Neural progenitor cell (in vitro differentiated cells): Measurements from ENCODE around the gene NCKIPSD. TPM values are rescaled to one million over a fixed set of nuclear protein-coding genes. Genes with fewer than 3 reads are reported as not detected.

ENCODE experiments used
- DNase-seq: peaks from one replicate; pipeline ENCODE4 v3.0.0-alpha.2; 2016; ENCODE audit warnings: low spot score
- H2AFZ ChIP-seq: fragments of 200-600 bp; sonication (generic); replicated peaks from 2 replicates; pipeline ENCODE4 v1.6.1; 2016; ENCODE audit warnings: antibody characterized with exemption
- H3F3A ChIP-seq: fragments of 200-600 bp; sonication (generic); 2 replicates; pipeline ENCODE4 v1.6.1; 2016; ENCODE audit warnings: antibody characterized with exemption, low read depth
- H3K27ac ChIP-seq: fragments of 200-600 bp; sonication (generic); 2 replicates; pipeline ENCODE4 v1.5.1; 2016; ENCODE audit warnings: mild to moderate bottlenecking
- H3K27me3 ChIP-seq: fragments of 200-600 bp; sonication (generic); 2 replicates; pipeline ENCODE4 v1.6.1; 2016; ENCODE audit warnings: mild to moderate bottlenecking, moderate library complexity
- H3K36me3 ChIP-seq: fragments of 200-600 bp; sonication (generic); 2 replicates; pipeline ENCODE4 v1.5.1; 2016
- H3K4me1 ChIP-seq: fragments of 200-600 bp; sonication (generic); 2 replicates; pipeline ENCODE4 v1.6.1; 2016; ENCODE audit warnings: mixed run types
- H3K4me2 ChIP-seq: fragments of 200-600 bp; sonication (generic); 2 replicates; pipeline ENCODE4 v1.6.1; 2016
- H3K4me3 ChIP-seq: fragments of 200-600 bp; sonication (generic); 2 replicates; pipeline ENCODE4 v1.5.1; 2016
- H3K79me2 ChIP-seq: fragments of 200-600 bp; sonication (generic); 2 replicates; pipeline ENCODE4 v1.6.1; 2016; ENCODE audit warnings: low read depth
- H3K9ac ChIP-seq: fragments of 200-600 bp; sonication (generic); 2 replicates; pipeline ENCODE4 v1.6.1; 2016
- H3K9me3 ChIP-seq: fragments of 200-600 bp; sonication (generic); 2 replicates; pipeline ENCODE4 v1.5.1; 2016; ENCODE audit warnings: low read depth
- H4K20me1 ChIP-seq: fragments of 200-600 bp; sonication (generic); 2 replicates; pipeline ENCODE4 v1.6.1; 2016; ENCODE audit warnings: low read depth
- H3K27ac Mint-ChIP-seq: 3 replicates; pipeline ENCODE4 v1.8.0; 2021; ENCODE audit warnings: mixed read lengths
- H3K27me3 Mint-ChIP-seq: 2 replicates; pipeline ENCODE4 v1.8.0; 2022; ENCODE audit warnings: low read depth, mild to moderate bottlenecking, inconsistent platforms, moderate library complexity, mixed read lengths; ENCODE audit not compliant: insufficient read depth
- H3K36me3 Mint-ChIP-seq: 3 replicates; pipeline ENCODE4 v1.8.0; 2021; ENCODE audit warnings: mixed read lengths
- H3K4me1 Mint-ChIP-seq: 3 replicates; pipeline ENCODE4 v1.8.0; 2021; ENCODE audit warnings: mixed read lengths
- H3K4me3 Mint-ChIP-seq: 3 replicates; pipeline ENCODE4 v1.8.0; 2021; ENCODE audit warnings: mild to moderate bottlenecking, moderate library complexity, mixed read lengths
- H3K9me3 Mint-ChIP-seq: 3 replicates; pipeline ENCODE4 v1.8.0; 2020; ENCODE audit warnings: mixed read lengths
- EZH2 ChIP-seq: fragments of 200-600 bp; sonication (generic); IDR thresholded peaks from 2 replicates; pipeline ENCODE4 v1.6.1; 2017; ENCODE audit warnings: antibody characterized with exemption, mild to moderate bottlenecking, moderate library complexity
- EZH2phosphoT487 ChIP-seq: fragments of 200-600 bp; sonication (generic); IDR thresholded peaks from 2 replicates; pipeline ENCODE4 v1.6.1; 2017; ENCODE audit warnings: antibody characterized with exemption
- total RNA-seq: library from RNA; depleted of rRNA; stranded (reverse); fragments of >200 nt; gene quantifications from 2 replicates; pipeline ENCODE4 v1.2.3, GENCODE V29; 2015; ENCODE audit warnings: low replicate concordance
- TF ChIP-seq, protein P1 (sequence below): fragments of 200-600 bp; sonication (generic); IDR thresholded peaks from 2 replicates; pipeline ENCODE4 v1.5.1; 2017; ENCODE audit warnings: antibody characterized with exemption, mild to moderate bottlenecking

The NCKIPSD gene
- total RNA-seq, 1 donor from 2014 or later: 32.8 TPM

DNA sequence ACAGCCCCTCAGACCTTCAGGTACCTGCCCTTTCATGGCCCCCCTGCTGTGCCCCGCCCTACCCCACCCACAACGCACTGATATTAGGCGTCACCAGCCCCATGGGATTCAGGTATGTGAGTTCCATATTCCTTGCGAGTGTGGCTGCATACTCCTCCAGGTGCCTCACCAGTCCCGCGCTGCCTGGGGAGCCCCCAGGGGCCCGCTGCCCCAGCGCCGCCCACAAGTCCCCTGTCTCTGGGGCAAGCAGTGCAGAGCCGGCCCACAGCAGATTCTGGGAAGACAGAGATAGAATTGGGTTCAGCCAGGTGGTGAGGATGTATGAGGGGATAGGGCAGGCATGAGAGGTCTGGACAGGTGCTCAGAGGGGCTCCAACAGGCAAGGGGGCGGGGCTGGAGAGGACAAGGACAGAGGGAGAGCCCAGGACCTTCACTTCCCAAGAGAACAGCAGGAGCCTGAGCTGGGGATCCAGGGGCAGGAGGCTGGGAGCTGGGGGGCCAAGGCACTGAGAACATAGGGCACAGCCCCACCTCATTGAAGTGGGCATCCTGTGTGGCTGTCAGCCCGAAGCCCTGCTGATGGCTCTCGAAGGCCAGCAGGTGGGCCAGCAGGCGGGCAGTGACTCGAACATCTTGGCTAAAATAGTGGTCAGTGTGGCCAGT lies 37.4 kb downstream of the NCKIPSD start:
- H3K27me3 Mint-ChIP-seq: peaks cover 3% of the 10 kb centered on the region
- no peaks in the 10 kb centered on the region for H3K36me3 ChIP-seq
- no peak overlapping the region for H3K27ac Mint-ChIP-seq
- H3K79me2 ChIP-seq: no peaks in the 10 kb centered on the region
- no peaks in the 10 kb centered on the region for H4K20me1 ChIP-seq
- peaks cover 6% of the 10 kb centered on the region for H3K4me1 Mint-ChIP-seq
- H2AFZ ChIP-seq: no peak overlapping the region
- no peak overlapping the region for H3K4me2 ChIP-seq
- no peak overlapping the region for H3K4me3 Mint-ChIP-seq
- no peak for DNase-seq
- no peaks in the 10 kb centered on the region for H3F3A ChIP-seq
- no peak overlapping the region for H3K9ac ChIP-seq
- H3K9me3 Mint-ChIP-seq: no peaks in the 10 kb centered on the region
- no peak overlapping the region for H3K27ac ChIP-seq
- no peaks in the 10 kb centered on the region for H3K4me1 ChIP-seq
- no peaks in the 10 kb centered on the region for H3K9me3 ChIP-seq
- H3K27me3 ChIP-seq: no peaks in the 10 kb centered on the region
- H3K36me3 Mint-ChIP-seq: peaks cover 11% of the 10 kb centered on the region
- TF ChIP-seq EZH2phosphoT487 (no peak), EZH2 (no peak)
- TF ChIP-seq, protein P1, sequence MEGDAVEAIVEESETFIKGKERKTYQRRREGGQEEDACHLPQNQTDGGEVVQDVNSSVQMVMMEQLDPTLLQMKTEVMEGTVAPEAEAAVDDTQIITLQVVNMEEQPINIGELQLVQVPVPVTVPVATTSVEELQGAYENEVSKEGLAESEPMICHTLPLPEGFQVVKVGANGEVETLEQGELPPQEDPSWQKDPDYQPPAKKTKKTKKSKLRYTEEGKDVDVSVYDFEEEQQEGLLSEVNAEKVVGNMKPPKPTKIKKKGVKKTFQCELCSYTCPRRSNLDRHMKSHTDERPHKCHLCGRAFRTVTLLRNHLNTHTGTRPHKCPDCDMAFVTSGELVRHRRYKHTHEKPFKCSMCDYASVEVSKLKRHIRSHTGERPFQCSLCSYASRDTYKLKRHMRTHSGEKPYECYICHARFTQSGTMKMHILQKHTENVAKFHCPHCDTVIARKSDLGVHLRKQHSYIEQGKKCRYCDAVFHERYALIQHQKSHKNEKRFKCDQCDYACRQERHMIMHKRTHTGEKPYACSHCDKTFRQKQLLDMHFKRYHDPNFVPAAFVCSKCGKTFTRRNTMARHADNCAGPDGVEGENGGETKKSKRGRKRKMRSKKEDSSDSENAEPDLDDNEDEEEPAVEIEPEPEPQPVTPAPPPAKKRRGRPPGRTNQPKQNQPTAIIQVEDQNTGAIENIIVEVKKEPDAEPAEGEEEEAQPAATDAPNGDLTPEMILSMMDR: no peak
- H3K4me3 ChIP-seq: no peak overlapping the region

DNA sequence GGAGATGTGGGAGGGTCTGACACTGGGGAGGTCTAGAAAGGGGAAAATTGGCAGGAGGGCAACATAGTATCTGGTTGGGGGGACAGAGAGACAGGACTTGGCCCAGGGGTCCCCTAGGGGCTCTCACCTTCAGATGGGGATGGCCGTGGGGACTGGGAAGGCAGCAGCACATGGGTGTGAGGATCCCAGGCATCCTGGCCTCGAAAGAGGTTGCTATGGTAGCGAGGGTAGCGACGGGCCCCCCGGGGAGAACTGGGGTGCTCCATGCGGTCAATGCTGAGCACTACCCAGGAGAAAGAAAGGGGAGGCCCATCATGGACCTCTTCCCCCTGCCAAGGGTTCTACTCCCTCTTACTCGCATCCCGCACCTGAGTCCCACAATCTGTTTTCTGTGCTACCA lies 38.0 kb downstream of the NCKIPSD start:
- no peak for DNase-seq
- H3K4me3 ChIP-seq: no peak overlapping the region
- Mint-ChIP-seq H3K4me1 (peaks cover 3% of the 10 kb centered on the region), H3K9me3 (no peaks in the 10 kb centered on the region), H3K27me3 (peaks cover 2% of the 10 kb centered on the region), H3K4me3 (no peak overlapping the region), H3K36me3 (peaks cover 5% of the 10 kb centered on the region), H3K27ac (no peak overlapping the region)
- no peak overlapping the region for H3K27ac ChIP-seq
- H3K27me3 ChIP-seq: no peaks in the 10 kb centered on the region
- no peak overlapping the region for H2AFZ ChIP-seq
- H3K9me3 ChIP-seq: no peaks in the 10 kb centered on the region
- no peaks in the 10 kb centered on the region for H4K20me1 ChIP-seq
- H3K9ac ChIP-seq: no peak overlapping the region
- no peak overlapping the region for H3K4me2 ChIP-seq
- no peaks in the 10 kb centered on the region for H3K79me2 ChIP-seq
- no peaks in the 10 kb centered on the region for H3F3A ChIP-seq
- no peaks in the 10 kb centered on the region for H3K36me3 ChIP-seq
- TF ChIP-seq, protein P1: no peak
- no peak for TF ChIP-seq EZH2
- no peak for TF ChIP-seq EZH2phosphoT487
- H3K4me1 ChIP-seq: no peaks in the 10 kb centered on the region

DNA sequence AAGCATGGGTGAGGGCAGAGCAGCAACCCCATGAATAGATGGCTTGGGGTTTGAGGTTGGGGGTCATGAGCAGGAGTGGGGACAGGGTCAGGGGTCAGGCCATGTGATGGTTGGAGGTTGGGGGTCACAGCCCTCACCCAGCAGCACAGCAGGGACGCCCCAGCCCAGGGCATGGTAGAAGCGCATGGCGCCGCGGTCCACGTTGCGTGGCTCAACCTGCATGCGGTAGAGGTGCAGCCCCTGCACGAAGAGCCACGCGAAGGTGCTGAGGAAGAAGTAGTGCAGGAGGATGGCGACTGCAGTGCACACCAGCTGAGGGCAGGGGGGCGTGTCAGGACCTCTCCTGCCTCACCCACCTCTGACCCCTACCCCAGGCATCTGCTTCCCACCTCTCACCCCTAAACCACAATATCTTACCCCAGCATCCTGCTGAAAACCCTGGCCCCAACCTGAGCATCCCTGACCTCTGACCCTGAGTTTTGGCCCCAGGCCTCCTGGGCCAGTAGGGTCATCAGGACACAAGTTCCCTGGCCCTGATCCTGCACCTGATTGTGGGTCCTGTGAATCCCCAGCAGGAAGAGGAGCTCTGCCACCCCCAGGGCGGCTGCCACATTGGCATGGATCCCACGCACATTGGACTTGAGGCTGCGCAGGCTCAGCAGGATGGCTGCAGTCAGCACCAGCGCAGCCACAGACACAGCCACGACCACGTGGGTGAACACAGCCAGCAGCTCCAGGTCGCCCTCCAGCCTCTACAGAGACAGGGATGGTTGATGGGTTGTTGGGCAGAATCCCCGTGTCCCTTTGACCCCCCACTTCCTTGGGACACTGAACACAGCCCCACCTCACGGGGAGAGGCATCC lies 40.6 kb downstream of the NCKIPSD start:
- Histone ChIP-seq H3K36me3 (no peaks in the 10 kb centered on the region), H3K9ac (no peak overlapping the region), H3K27me3 (no peaks in the 10 kb centered on the region), H3K4me2 (no peak overlapping the region), H4K20me1 (no peaks in the 10 kb centered on the region), H3K4me1 (no peaks in the 10 kb centered on the region), H3K79me2 (no peaks in the 10 kb centered on the region), H2AFZ (no peak overlapping the region), H3K9me3 (no peaks in the 10 kb centered on the region), H3K4me3 (no peak overlapping the region), H3K27ac (no peak overlapping the region), H3F3A (no peaks in the 10 kb centered on the region)
- no peak for DNase-seq
- Mint-ChIP-seq H3K4me1 (no peaks in the 10 kb centered on the region), H3K4me3 (no peak overlapping the region), H3K27ac (no peak overlapping the region), H3K27me3 (peaks cover 2% of the 10 kb centered on the region), H3K36me3 (no peaks in the 10 kb centered on the region), H3K9me3 (no peaks in the 10 kb centered on the region)
- TF ChIP-seq EZH2 (no peak), EZH2phosphoT487 (no peak)

DNA sequence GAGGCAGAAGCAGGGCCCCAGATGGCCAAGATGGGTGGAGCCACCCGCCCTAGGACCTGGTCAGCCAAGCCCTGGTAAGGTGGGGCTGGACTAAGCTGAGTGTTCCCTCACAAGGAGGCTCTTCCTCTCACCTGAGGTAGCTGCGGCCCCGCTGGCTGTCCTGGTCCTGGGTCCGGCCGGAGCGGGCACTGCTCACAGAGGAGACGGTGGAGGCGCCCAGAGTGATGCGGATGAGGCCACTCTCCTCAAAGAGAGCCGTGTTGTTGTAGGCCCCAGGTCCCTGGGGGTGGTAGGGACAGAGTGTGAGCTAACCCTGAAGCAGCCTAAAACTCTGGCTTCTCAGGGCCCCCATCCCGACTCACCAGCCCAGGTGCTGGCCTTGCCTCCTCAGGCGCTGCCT lies 43.1 kb downstream of the NCKIPSD start:
- Histone ChIP-seq H3K27ac (no peak overlapping the region), H3K4me2 (no peak overlapping the region), H3K4me3 (no peak overlapping the region), H3K9me3 (no peaks in the 10 kb centered on the region), H3F3A (no peaks in the 10 kb centered on the region), H2AFZ (no peak overlapping the region), H3K27me3 (no peaks in the 10 kb centered on the region), H4K20me1 (no peaks in the 10 kb centered on the region), H3K4me1 (no peaks in the 10 kb centered on the region), H3K36me3 (no peaks in the 10 kb centered on the region), H3K9ac (no peak overlapping the region), H3K79me2 (no peaks in the 10 kb centered on the region)
- Mint-ChIP-seq H3K4me3 (no peak overlapping the region), H3K36me3 (peaks cover 7% of the 10 kb centered on the region), H3K27me3 (peaks cover 7% of the 10 kb centered on the region), H3K27ac (no peak overlapping the region), H3K9me3 (no peaks in the 10 kb centered on the region), H3K4me1 (no peaks in the 10 kb centered on the region)
- no peak for TF ChIP-seq EZH2
- TF ChIP-seq, protein P1: no peak
- no peak for TF ChIP-seq EZH2phosphoT487
- no peak for DNase-seq
